ENCODE data around the gene ARMC6. TPM values are rescaled to one million over a fixed set of nuclear protein-coding genes. Genes with fewer than 3 reads are reported as not detected.

ARMC6 gene
- total RNA-seq, 3 donors from 2014 or later = 18.4 to 20.0 (median 19.3) TPM

DNA sequence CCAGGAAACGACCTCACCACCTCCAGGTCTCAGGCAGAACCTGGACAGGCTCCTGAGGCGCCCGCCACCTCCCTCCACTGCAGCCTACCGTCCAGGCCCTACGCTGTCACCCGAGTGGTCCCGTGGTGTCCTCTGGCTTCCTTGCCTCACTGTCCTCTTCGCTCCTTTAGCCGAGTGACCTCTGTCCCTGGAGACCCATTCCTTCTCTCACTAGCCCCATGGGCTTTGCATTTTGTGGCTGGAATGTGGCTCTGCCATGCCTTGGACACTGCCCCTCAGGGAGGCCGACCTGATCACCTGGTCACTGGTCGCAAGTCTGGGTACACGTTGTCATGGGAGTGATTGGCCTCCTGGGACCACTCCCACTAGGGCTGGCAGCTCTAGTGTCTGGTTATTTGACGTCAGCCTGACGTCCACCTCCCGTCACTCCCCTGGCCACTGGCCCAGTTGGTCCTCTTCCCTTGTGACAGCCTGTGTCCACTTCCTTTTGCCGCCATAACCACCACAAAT lies 48.3 kb downstream of the ARMC6 start:
- no peaks in the 10 kb centered on the region for H3K4me1 ChIP-seq (ENCODE audit: low read depth)
- TF ChIP-seq, protein P1, sequence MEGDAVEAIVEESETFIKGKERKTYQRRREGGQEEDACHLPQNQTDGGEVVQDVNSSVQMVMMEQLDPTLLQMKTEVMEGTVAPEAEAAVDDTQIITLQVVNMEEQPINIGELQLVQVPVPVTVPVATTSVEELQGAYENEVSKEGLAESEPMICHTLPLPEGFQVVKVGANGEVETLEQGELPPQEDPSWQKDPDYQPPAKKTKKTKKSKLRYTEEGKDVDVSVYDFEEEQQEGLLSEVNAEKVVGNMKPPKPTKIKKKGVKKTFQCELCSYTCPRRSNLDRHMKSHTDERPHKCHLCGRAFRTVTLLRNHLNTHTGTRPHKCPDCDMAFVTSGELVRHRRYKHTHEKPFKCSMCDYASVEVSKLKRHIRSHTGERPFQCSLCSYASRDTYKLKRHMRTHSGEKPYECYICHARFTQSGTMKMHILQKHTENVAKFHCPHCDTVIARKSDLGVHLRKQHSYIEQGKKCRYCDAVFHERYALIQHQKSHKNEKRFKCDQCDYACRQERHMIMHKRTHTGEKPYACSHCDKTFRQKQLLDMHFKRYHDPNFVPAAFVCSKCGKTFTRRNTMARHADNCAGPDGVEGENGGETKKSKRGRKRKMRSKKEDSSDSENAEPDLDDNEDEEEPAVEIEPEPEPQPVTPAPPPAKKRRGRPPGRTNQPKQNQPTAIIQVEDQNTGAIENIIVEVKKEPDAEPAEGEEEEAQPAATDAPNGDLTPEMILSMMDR (IDR thresholded peaks at IDR 0.05) = no peak
- H3K36me3 ChIP-seq (ENCODE audit: low read depth) = no peaks in the 10 kb centered on the region
- H3K9me3 ChIP-seq = no peaks in the 10 kb centered on the region
- no peak for ATAC-seq
- no peak overlapping the region for H3K4me3 ChIP-seq
- DNase-seq = no peak
- intact Hi-C loops (cut with DNase I, micrococcal nuclease) = no loop called here

DNA sequence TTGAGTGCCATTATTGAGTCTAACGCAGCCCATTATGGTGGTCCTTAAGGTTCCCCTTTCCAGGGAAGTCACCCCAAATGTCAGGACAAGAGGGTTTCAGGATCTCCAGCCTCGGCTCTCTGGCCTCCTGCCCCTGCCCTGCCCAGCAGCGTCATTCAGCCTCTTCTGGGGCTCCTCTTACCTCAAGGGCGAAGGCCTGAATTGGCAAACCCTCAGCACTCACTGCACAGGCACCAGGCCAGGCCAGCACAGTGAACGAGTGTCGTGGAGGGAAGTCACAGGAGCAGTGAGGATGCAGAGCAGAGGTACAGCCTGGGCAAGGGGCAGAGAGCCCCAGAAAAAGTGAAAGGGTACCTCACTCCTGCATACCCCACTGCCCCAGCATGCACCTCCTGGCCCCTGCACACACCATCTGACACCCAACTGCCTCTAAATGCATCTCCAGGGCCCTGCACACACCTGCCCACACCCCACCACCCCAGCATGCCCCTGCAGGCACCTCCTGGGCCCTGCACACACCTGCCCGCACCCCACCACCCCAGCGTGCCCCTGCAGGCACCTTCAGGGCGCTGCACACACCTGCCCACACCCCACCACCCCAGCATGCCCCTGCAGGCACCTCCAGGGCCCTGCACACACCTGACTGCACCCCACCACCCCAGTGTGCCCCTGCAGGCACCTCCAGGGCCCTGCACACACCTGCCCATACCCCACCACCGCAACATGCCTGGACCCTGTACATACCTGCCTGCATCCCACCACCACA lies 50.2 kb downstream of the ARMC6 start:
- H3K9me3 ChIP-seq = no peaks in the 10 kb centered on the region
- intact Hi-C loops (cut with DNase I, micrococcal nuclease) = no loop called here
- DNase-seq = no peak
- TF ChIP-seq, protein P1 (IDR thresholded peaks at IDR 0.05) = no peak
- no peaks in the 10 kb centered on the region for H3K4me1 ChIP-seq (ENCODE audit: low read depth)
- no peaks in the 10 kb centered on the region for H3K36me3 ChIP-seq (ENCODE audit: low read depth)
- no peak overlapping the region for H3K4me3 ChIP-seq
- no peak for ATAC-seq

DNA sequence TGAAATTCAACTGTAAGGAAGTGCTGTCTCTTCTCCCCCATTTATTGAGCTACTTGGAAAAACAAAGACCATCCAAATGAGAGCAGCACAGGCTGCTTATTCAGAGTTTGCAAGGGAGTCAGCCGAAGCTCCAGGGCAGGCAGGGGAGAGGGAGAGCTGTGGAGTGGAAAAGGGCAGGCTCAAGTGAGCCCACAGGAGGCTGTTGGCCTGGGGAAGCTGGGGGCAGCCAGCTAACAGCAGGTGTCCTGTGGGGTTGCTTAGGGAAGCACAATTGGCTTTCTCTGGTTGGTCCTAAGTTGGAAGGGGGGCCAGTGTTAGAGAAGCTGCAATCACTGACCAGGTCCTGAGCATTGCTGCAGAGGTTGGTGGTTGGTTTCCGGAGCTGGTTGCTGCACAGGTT lies 54.3 kb downstream of the ARMC6 start:
- no peak for ATAC-seq
- Histone ChIP-seq H3K4me3 (no peak overlapping the region), H3K36me3 (ENCODE audit: low read depth) (no peaks in the 10 kb centered on the region), H3K4me1 (ENCODE audit: low read depth) (no peaks in the 10 kb centered on the region), H3K9me3 (no peaks in the 10 kb centered on the region)
- intact Hi-C loops (cut with DNase I, micrococcal nuclease) = no loop called here
- TF ChIP-seq, protein P1 (IDR thresholded peaks at IDR 0.05) = no peak
- DNase-seq = no peak

DNA sequence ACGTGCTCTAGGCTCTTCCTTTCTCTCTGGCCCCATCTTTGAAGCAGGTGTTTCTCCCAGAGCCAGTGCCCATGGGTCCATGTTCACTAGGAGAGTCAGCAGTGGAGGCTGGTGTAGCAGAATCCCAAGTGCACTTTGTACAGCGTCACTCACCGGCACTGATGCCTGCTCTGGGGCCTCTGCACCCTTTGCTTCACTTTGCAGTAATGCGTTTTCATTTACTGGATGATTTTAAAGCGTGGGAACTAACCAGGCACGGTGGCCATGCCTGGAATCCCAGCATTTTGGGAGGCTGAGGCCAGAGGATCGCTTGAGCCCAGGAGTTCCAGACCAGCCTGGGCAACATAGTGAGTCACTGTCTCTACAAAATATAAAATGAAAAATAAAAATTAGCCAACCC lies 61.1 kb downstream of the ARMC6 start:
- DNase-seq (no peak), ATAC-seq (no peak)
- intact Hi-C loops (cut with DNase I, micrococcal nuclease) = no loop called here
- H3K4me1 ChIP-seq (ENCODE audit: low read depth) = peaks cover 4% of the 10 kb centered on the region
- no peaks in the 10 kb centered on the region for H3K36me3 ChIP-seq (ENCODE audit: low read depth)
- no peaks in the 10 kb centered on the region for H3K9me3 ChIP-seq
- no peak overlapping the region for H3K4me3 ChIP-seq
- TF ChIP-seq, protein P1 (IDR thresholded peaks at IDR 0.05) = no peak

DNA sequence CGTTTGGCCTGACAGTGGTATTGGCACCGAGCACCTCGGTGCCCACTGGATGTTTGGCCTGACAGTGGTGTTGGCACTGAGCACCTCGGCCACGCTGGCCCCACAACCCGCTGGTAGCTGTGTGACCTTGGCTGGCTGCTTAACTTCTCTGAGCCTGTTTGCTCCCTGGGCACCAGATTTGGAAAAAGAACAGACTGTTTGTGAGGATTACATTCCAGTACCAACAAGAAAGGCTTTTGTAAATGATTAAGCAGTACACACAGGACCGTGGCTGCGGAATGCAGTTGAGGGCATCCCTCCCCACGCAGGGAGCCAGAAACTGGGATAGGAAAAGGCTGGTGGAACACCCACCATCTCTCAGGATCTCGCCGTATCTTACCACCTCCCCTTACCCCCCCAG lies 62.3 kb downstream of the ARMC6 start:
- no peaks in the 10 kb centered on the region for H3K9me3 ChIP-seq
- DNase-seq = no peak
- H3K4me3 ChIP-seq = no peak overlapping the region
- no peaks in the 10 kb centered on the region for H3K36me3 ChIP-seq (ENCODE audit: low read depth)
- TF ChIP-seq, protein P1 (IDR thresholded peaks at IDR 0.05) = no peak
- no peak for ATAC-seq
- intact Hi-C loops (cut with DNase I, micrococcal nuclease) = no loop called here
- peaks cover 4% of the 10 kb centered on the region for H3K4me1 ChIP-seq (ENCODE audit: low read depth)

Measured in mucosa of descending colon (tissue), 3 donors.